ENCODE data around the gene CCDC110.

DNA sequence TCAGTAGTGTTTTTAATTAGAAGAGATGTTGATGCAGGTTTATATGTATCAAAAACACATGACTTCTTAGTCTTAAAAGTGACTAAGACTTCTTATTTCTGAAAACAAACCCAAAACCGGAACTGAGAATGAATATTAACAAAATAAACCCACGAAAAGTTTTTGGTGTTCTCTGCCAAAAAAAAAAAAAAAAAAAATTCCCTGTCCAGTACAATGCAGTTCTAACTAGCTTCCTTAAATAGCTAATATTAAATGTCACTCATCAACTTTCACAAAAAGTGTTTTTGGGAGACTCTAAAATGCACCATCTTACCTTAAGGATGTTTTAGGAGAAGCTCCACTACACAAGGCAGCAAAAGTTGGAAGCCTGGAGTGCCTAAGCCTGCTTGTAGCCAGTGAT, 72.9 kb downstream of the CCDC110 start:
- no peak for TF ChIP-seq CTCF (IDR thresholded peaks at IDR 0.05)
- TF ChIP-seq POLR2A (IDR thresholded peaks at IDR 0.05), result no peak

All from right lobe of liver (tissue), 4 donors.